SK-N-SH (cell line): ENCODE data around the gene KCNQ5. TPM values are rescaled to one million over a fixed set of nuclear protein-coding genes. Genes with fewer than 3 reads are reported as not detected.

Experiments used
- CTCF ChIA-PET: fragments of 300-600, 350-600 bp; formaldehyde crosslinking; extraction: SDS; loops from one replicate; lab custom pipeline; 2021; lab: Yijun Ruan, JAX
- POLR2A ChIA-PET: fragments of 350-600 bp; sonication (Branson Sonifier 250); formaldehyde crosslinking; extraction: SDS; loops from one replicate; lab custom pipeline; 2020; ENCODE audit warnings: antibody characterized with exemption, inconsistent platforms; lab: Yijun Ruan, JAX
- DNase-seq: peaks from one replicate; pipeline ENCODE4 v3.0.0; 2012
- H2AFZ ChIP-seq: fragments of 200-600 bp; sonication (generic); 2 replicates; pipeline ENCODE4 v1.8.1; 2016; ENCODE audit warnings: antibody characterized with exemption, mild to moderate bottlenecking, low read depth
- H3F3A ChIP-seq: fragments of 200-600 bp; sonication (generic); replicated peaks from 2 replicates; pipeline ENCODE3; 2016; ENCODE audit warnings: antibody characterized with exemption, mild to moderate bottlenecking; ENCODE audit not compliant: insufficient read depth
- H3K27ac ChIP-seq, 2 experiments: fragments of 200-500 bp in 1 of 2; fragments of 200-600 bp in 1 of 2; sonication (Bioruptor generic) in 1 of 2; sonication (generic), shearing (Covaris generic) in 1 of 2; 2 replicates each; pipeline versions ENCODE4 v1.5.1 to v1.6.1; 2014 to 2016; ENCODE audit warnings: low read depth in 2 of 2, inconsistent platforms in 1 of 2, low read length in 1 of 2, mild to moderate bottlenecking in 1 of 2, mixed read lengths in 1 of 2
- H3K27me3 ChIP-seq: fragments of 200-600 bp; sonication (generic), shearing (Covaris generic); 2 replicates; pipeline ENCODE4 v1.6.1; 2016; ENCODE audit warnings: mixed run types; ENCODE audit not compliant: insufficient read depth
- H3K36me3 ChIP-seq, 2 experiments: fragments of 200-500 bp in 1 of 2; fragments of 200-600 bp in 1 of 2; sonication (Bioruptor generic) in 1 of 2; sonication (generic) in 1 of 2; replicated peaks in 1 of 2; 2 replicates each; pipeline versions ENCODE3 to v1.5.1; 2014 to 2016; ENCODE audit warnings: low read length in 1 of 2, mild to moderate bottlenecking in 1 of 2; ENCODE audit not compliant: insufficient read depth in 2 of 2, control insufficient read depth in 1 of 2
- H3K4me1 ChIP-seq, 2 experiments: fragments of 200-500 bp in 1 of 2; fragments of 200-600 bp in 1 of 2; sonication (Bioruptor generic) in 1 of 2; sonication (generic), shearing (Covaris generic) in 1 of 2; 2 replicates each; pipeline versions ENCODE4 v1.5.1 to v1.6.1; 2014 to 2016; ENCODE audit warnings: low read depth in 1 of 2, low read length in 1 of 2, mixed run types in 1 of 2; ENCODE audit not compliant: insufficient read depth in 2 of 2, control insufficient read depth in 1 of 2
- H3K4me2 ChIP-seq: fragments of 200-600 bp; sonication (generic), shearing (Covaris generic); 2 replicates; pipeline ENCODE4 v1.6.1; 2017; ENCODE audit warnings: mixed run types
- H3K4me3 ChIP-seq, 2 experiments: fragments of 200-500 bp in 1 of 2; fragments of 200-600 bp in 1 of 2; sonication (Bioruptor generic) in 1 of 2; sonication (generic), shearing (Covaris generic) in 1 of 2; 2 replicates each; pipeline versions ENCODE4 v1.5.1 to v1.8.1; 2014 to 2016; ENCODE audit warnings: low read depth in 2 of 2, inconsistent platforms in 1 of 2, low read length in 1 of 2, mild to moderate bottlenecking in 1 of 2, mixed read lengths in 1 of 2, moderate library complexity in 1 of 2
- H3K79me2 ChIP-seq: fragments of 200-600 bp; sonication (generic); 2 replicates; pipeline ENCODE4 v1.8.1; 2017; ENCODE audit warnings: mild to moderate bottlenecking; ENCODE audit not compliant: insufficient read depth
- H3K9ac ChIP-seq: fragments of 200-600 bp; sonication (generic); 2 replicates; pipeline ENCODE4 v1.6.1; 2017; ENCODE audit warnings: mixed run types
- H3K9me2 ChIP-seq: fragments of 200-600 bp; sonication (generic); 2 replicates; pipeline ENCODE4 v1.6.1; 2017; ENCODE audit warnings: mixed run types
- H3K9me3 ChIP-seq: fragments of 200-600 bp; sonication (generic); 2 replicates; pipeline ENCODE4 v1.6.1; 2017; ENCODE audit warnings: mixed run types, mild to moderate bottlenecking, moderate library complexity
- H4K20me1 ChIP-seq: fragments of 200-600 bp; sonication (generic); 2 replicates; pipeline ENCODE4 v1.6.1; 2017; ENCODE audit warnings: mild to moderate bottlenecking, mixed run types; ENCODE audit not compliant: insufficient read depth
- EP300 ChIP-seq, 2 experiments: IDR thresholded peaks; 2 replicates each; pipeline versions ENCODE4 v1.4.0 to v1.6.1; 2012; ENCODE audit warnings: borderline replicate concordance in 1 of 2, low read depth in 1 of 2, low read length in 1 of 2
- FOSL2 ChIP-seq: IDR thresholded peaks from 2 replicates; pipeline ENCODE4 v1.4.0; 2012; ENCODE audit warnings: low read depth, mild to moderate bottlenecking, moderate library complexity, borderline replicate concordance
- FOXM1 ChIP-seq: IDR thresholded peaks from 2 replicates; pipeline ENCODE4 v1.4.0; 2012; ENCODE audit warnings: low read depth, mild to moderate bottlenecking
- GABPA ChIP-seq: IDR thresholded peaks from 2 replicates; pipeline ENCODE4 v1.4.0; 2012; ENCODE audit warnings: low read depth, mild to moderate bottlenecking
- GATA2 ChIP-seq: sonication (generic); formaldehyde crosslinking; IDR thresholded peaks from 2 replicates; pipeline ENCODE4 v1.5.0; 2020; ENCODE audit warnings: mild to moderate bottlenecking, missing genetic modification reagents
- JUND ChIP-seq: IDR thresholded peaks from 2 replicates; pipeline ENCODE4 v1.4.0; 2012
- MXI1 ChIP-seq: IDR thresholded peaks from 2 replicates; pipeline ENCODE4 v1.6.1; 2012; ENCODE audit warnings: mild to moderate bottlenecking, low read depth, low read length, improper control_type of control experiment
- NRF1 ChIP-seq: IDR thresholded peaks from 2 replicates; pipeline ENCODE4 v1.6.1; 2012; ENCODE audit warnings: low read depth, mild to moderate bottlenecking, low read length
- RAD21 ChIP-seq: IDR thresholded peaks from 2 replicates; pipeline ENCODE4 v1.6.1; 2012; ENCODE audit warnings: mild to moderate bottlenecking, low read length
- RCOR1 ChIP-seq: fragments of 150-350 bp; IDR thresholded peaks from 2 replicates; pipeline ENCODE4 v1.6.1; 2017; ENCODE audit warnings: antibody characterized with exemption, low read length
- RXRA ChIP-seq: IDR thresholded peaks from 2 replicates; pipeline ENCODE4 v1.4.0; 2012; ENCODE audit warnings: low read depth, mild to moderate bottlenecking, borderline replicate concordance
- TCF12 ChIP-seq: IDR thresholded peaks from 2 replicates; pipeline ENCODE4 v1.4.0; 2012
- TEAD4 ChIP-seq: IDR thresholded peaks from 2 replicates; pipeline ENCODE4 v1.4.0; 2012; ENCODE audit warnings: mild to moderate bottlenecking, borderline replicate concordance; ENCODE audit not compliant: insufficient read depth
- YY1 ChIP-seq: IDR thresholded peaks from 2 replicates; pipeline ENCODE4 v1.4.0; 2012; ENCODE audit warnings: low read depth, mild to moderate bottlenecking
- WGBS: methylation state at CpG from one replicate; pipeline ENCODE4 v1.1.6; 2017; ENCODE audit warnings: low lambda C conversion rate; 5-methylcytosine and 5-hydroxymethylcytosine counted together
- polyA plus RNA-seq, 3 experiments: library from polyadenylated mRNA; depleted of rRNA; stranded (reverse); fragments of >200 nt; gene quantifications; 2 replicates each; pipeline ENCODE4 v1.2.3, GENCODE V29; 2012
- TF ChIP-seq, protein P1 (sequence below): fragments of 150-350 bp; IDR thresholded peaks from 2 replicates; pipeline ENCODE4 v1.6.1; 2017; ENCODE audit warnings: antibody characterized with exemption, low read length, low read depth, borderline replicate concordance
- TF ChIP-seq, protein P2 (sequence below): IDR thresholded peaks from 2 replicates; pipeline ENCODE4; 2012
- TF ChIP-seq, protein P3 (sequence below): IDR thresholded peaks from 2 replicates; pipeline ENCODE4 v1.4.0; 2012; ENCODE audit warnings: low read depth, borderline replicate concordance
- TF ChIP-seq, protein P4 (sequence below): IDR thresholded peaks from 2 replicates; pipeline ENCODE4 v1.4.0; 2012; ENCODE audit warnings: low read depth
- TF ChIP-seq, protein P5 (sequence below): fragments of 150-350 bp; IDR thresholded peaks from 2 replicates; pipeline ENCODE4 v1.6.1; 2016; ENCODE audit warnings: mild to moderate bottlenecking, low read depth, low read length

The KCNQ5 gene
- polyA plus RNA-seq, 1 of the 3 experiments (the other 2 are of a cell fraction): 3.2 TPM

DNA sequence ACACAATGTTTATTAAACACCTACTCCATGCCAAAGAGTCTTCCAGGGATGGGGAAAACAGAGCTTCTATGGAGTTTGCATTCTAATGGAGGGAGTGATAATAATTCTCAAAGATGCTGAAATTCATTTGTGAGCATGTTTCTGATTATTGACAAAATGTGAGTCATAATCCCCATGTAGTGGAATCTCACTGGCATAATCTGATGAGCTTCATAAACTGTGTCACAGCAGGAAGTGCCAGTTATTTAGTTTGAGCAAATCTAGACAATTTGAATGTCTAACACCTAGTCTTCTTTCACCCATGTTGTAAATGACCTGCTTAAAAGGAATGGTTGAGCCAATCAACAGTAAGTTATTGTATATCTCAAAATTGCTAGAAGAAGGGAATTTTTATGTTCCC, 95.1 kb downstream of the KCNQ5 start:
- Histone ChIP-seq H3K79me2 (peaks cover 47% of the 10 kb centered on the region), H4K20me1 (no peaks in the 10 kb centered on the region), H3K9ac (no peak overlapping the region), H3K9me3 (no peaks in the 10 kb centered on the region), H3K4me3 (no peak overlapping the region), H2AFZ (no peak overlapping the region), H3K36me3 (no peaks in the 10 kb centered on the region), H3K27ac (peak overlapping the region in 1 of 2 experiments; percentile 32; a peak in 2 of 4 replicates), H3K4me2 (no peak overlapping the region), H3K9me2 (no peaks in the 10 kb centered on the region), H3K27me3 (no peaks in the 10 kb centered on the region), H3K4me1 (peaks cover 0 to 11% of the 10 kb centered on the region in 2 experiments; a peak in 2 of 4 replicates), H3F3A (peaks cover 22% of the 10 kb centered on the region)
- ChIA-PET POLR2A (no interaction called here), CTCF (no interaction called here)
- TF ChIP-seq YY1: no peak
- 0 out of 2 replicates have a peak, but pooled peaks have one; percentile 13 for TF ChIP-seq FOSL2
- DNase-seq: no peak

DNA sequence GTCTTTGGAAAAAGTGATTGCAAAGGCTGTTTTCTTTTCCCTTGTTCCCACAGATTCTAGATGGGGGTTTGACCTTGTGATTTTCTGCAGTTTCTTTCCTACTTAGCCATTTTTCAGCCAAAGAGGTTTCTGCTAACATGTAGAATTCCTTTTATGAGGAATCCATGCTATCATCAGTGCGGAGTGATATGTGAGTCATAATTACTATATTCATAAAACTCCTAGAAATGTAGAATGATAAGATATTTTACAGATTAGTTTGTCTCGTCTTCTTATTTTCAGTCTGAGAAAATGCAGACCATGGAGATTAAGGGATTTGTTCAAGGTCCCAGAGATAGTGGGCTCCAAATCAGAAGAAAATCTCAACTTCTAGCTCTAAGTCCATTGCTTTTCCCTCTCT, 98.6 kb downstream of the KCNQ5 start:
- no peak overlapping the region for H3K4me3 ChIP-seq
- H3K27me3 ChIP-seq: no peaks in the 10 kb centered on the region
- POLR2A ChIA-PET: no interaction called here
- H2AFZ ChIP-seq: peak overlapping the region; percentile 32; the same call in 1 of the 2 replicates
- H3F3A ChIP-seq: peaks cover 22% of the 10 kb centered on the region
- DNase-seq: no peak
- peaks cover 0 to 16% of the 10 kb centered on the region in 2 experiments; a peak in 3 of 4 replicates for H3K4me1 ChIP-seq
- H3K9me3 ChIP-seq: no peaks in the 10 kb centered on the region
- H3K9ac ChIP-seq: no peak overlapping the region; the same call in 1 of the 2 replicates
- H3K9me2 ChIP-seq: no peaks in the 10 kb centered on the region
- H3K36me3 ChIP-seq: no peaks in the 10 kb centered on the region
- H4K20me1 ChIP-seq: no peaks in the 10 kb centered on the region
- H3K4me2 ChIP-seq: peak overlapping the region; percentile 32
- H3K79me2 ChIP-seq: peaks cover 56% of the 10 kb centered on the region
- no peak for TF ChIP-seq NRF1
- TF ChIP-seq RCOR1: no peak
- TF ChIP-seq EP300 (IDR thresholded peaks at IDR 0.05; ENCODE audit: borderline replicate concordance in 1 of 2, low read depth in 1 of 2, low read length in 1 of 2): peak in 1 of 2 experiments; percentile 71; a peak in 2 of 4 replicates
- TF ChIP-seq, protein P1, sequence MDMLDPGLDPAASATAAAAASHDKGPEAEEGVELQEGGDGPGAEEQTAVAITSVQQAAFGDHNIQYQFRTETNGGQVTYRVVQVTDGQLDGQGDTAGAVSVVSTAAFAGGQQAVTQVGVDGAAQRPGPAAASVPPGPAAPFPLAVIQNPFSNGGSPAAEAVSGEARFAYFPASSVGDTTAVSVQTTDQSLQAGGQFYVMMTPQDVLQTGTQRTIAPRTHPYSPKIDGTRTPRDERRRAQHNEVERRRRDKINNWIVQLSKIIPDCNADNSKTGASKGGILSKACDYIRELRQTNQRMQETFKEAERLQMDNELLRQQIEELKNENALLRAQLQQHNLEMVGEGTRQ: no peak
- peak; percentile 71 for TF ChIP-seq TCF12
- TF ChIP-seq, protein P2, sequence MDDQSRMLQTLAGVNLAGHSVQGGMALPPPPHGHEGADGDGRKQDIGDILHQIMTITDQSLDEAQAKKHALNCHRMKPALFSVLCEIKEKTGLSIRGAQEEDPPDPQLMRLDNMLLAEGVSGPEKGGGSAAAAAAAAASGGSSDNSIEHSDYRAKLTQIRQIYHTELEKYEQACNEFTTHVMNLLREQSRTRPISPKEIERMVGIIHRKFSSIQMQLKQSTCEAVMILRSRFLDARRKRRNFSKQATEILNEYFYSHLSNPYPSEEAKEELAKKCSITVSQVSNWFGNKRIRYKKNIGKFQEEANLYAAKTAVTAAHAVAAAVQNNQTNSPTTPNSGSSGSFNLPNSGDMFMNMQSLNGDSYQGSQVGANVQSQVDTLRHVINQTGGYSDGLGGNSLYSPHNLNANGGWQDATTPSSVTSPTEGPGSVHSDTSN: peak; percentile 50
- TF ChIP-seq RXRA: no peak
- no peak for TF ChIP-seq GATA2 (CRISPR knock-in tag)
- TF ChIP-seq, protein P3, sequence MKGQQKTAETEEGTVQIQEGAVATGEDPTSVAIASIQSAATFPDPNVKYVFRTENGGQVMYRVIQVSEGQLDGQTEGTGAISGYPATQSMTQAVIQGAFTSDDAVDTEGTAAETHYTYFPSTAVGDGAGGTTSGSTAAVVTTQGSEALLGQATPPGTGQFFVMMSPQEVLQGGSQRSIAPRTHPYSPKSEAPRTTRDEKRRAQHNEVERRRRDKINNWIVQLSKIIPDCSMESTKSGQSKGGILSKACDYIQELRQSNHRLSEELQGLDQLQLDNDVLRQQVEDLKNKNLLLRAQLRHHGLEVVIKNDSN: no peak
- TF ChIP-seq GABPA: no peak
- TF ChIP-seq, protein P4, sequence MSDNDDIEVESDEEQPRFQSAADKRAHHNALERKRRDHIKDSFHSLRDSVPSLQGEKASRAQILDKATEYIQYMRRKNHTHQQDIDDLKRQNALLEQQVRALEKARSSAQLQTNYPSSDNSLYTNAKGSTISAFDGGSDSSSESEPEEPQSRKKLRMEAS: no peak
- TF ChIP-seq, protein P5, sequence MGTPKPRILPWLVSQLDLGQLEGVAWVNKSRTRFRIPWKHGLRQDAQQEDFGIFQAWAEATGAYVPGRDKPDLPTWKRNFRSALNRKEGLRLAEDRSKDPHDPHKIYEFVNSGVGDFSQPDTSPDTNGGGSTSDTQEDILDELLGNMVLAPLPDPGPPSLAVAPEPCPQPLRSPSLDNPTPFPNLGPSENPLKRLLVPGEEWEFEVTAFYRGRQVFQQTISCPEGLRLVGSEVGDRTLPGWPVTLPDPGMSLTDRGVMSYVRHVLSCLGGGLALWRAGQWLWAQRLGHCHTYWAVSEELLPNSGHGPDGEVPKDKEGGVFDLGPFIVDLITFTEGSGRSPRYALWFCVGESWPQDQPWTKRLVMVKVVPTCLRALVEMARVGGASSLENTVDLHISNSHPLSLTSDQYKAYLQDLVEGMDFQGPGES: no peak
- TF ChIP-seq RAD21: no peak
- TF ChIP-seq TEAD4: peak; percentile 56; the same call in 1 of the 2 replicates
- peak; percentile 81 for TF ChIP-seq FOSL2
- peak; percentile 72 for TF ChIP-seq JUND
- no peak for TF ChIP-seq FOXM1
- TF ChIP-seq MXI1: no peak
- TF ChIP-seq, all 33 proteins: peak for 6
- H3K27ac ChIP-seq: peak overlapping the region in 1 of 2 experiments; percentile 63; a peak in 3 of 4 replicates
- 12% methylated on average over 2 of the region's 2 CpGs for WGBS
- CTCF ChIA-PET: no interaction called here
